HL-60 (cell line): Measurements from ENCODE around the gene PCDHGA12.
A peak's percentile ranks its signal among the peaks of the same experiment; 100 is the strongest.
"Not testable (repeated sequence)": the region's sequence is repeated elsewhere in the genome, so short reads cannot be mapped to it uniquely, and the experiment has no call there.

ENCODE experiments used
- DNase-seq, 2 experiments: peaks; one replicate each; pipeline ENCODE4 v3.0.0-alpha.2; 2010 to 2020; ENCODE audit warnings: low read depth in 1 of 2, low spot score in 1 of 2
- H3K27ac ChIP-seq: fragments of 250-450 bp; sonication (Bioruptor Pico); replicated peaks from 2 replicates; pipeline ENCODE4 v1.5.1; 2020; ENCODE audit warnings: mild to moderate bottlenecking, moderate library complexity
- H3K27me3 ChIP-seq: fragments of 250-450 bp; sonication (Bioruptor Pico); 2 replicates; pipeline ENCODE4 v1.5.1; 2021; ENCODE audit warnings: mild to moderate bottlenecking, moderate library complexity; ENCODE audit not compliant: insufficient read depth, poor library complexity, severe bottlenecking
- H3K4me3 ChIP-seq: replicated peaks from 2 replicates; pipeline ENCODE4 v1.5.1; 2011; ENCODE audit warnings: mild to moderate bottlenecking, control low read depth, low read length; ENCODE audit not compliant: insufficient read depth
- CTCF ChIP-seq: IDR thresholded peaks from one replicate; pipeline ENCODE4 v1.5.1; 2011; ENCODE audit warnings: low read length, control low read depth, inconsistent platforms; ENCODE audit not compliant: insufficient read depth
- GABPA ChIP-seq: IDR thresholded peaks from 2 replicates; pipeline ENCODE4 v1.6.1; 2012; ENCODE audit warnings: low read depth
- POLR2AphosphoS5 ChIP-seq: IDR thresholded peaks from 2 replicates; pipeline ENCODE4 v1.6.1; 2012; ENCODE audit warnings: low read depth
- REST ChIP-seq: IDR thresholded peaks from 2 replicates; pipeline ENCODE4 v1.6.1; 2012; ENCODE audit warnings: low read depth; ENCODE audit not compliant: insufficient replicate concordance
- SPI1 ChIP-seq: IDR thresholded peaks from 2 replicates; pipeline ENCODE4 v1.6.1; 2012; ENCODE audit warnings: low read depth, mild to moderate bottlenecking, borderline replicate concordance

Gene PCDHGA12

GRCh38 chr5:141384471-141385267 is 45.6 kb upstream of the PCDHGA12 start:
- no peak for DNase-seq
- Histone ChIP-seq H3K27me3 (no peaks in the 10 kb centered on the region), H3K4me3 (no peak overlapping the region), H3K27ac (no peak overlapping the region)
- TF ChIP-seq REST (no peak), CTCF (no peak), POLR2AphosphoS5 (no peak), SPI1 (no peak), GABPA (no peak)

GRCh38 chr5:141387557-141388311 is 42.6 kb upstream of the PCDHGA12 start, which contains the start of gene PCDHGB4:
Gene PCDHGB4 (plus strand): TSS chr5:141387698. CDS start chr5:141387885, 187 bp downstream.
- not testable (repeated sequence) for H3K27ac ChIP-seq, H3K27me3 ChIP-seq
- peak; percentile 38 for TF ChIP-seq CTCF
- DNase-seq: peak in 1 of 2 experiments; percentile 65
- peak within 1 kb of the TSS; percentile 37 for H3K4me3 ChIP-seq

- Histone ChIP-seq H3K27ac (no peak overlapping the region), H3K4me3 (no peak overlapping the region), H3K27me3 (no peaks in the 10 kb centered on the region)
- no peak for DNase-seq
- TF ChIP-seq GABPA (no peak), REST (no peak), SPI1 (no peak), CTCF (no peak), POLR2AphosphoS5 (no peak)
These were observed 41.6 kb upstream of the PCDHGA12 start for GRCh38 chr5:141388661-141389060.
